Hepatocyte (in vitro differentiated cells): Measurements from ENCODE around the gene VKORC1L1.

Experiments
- EZH2 ChIP-seq: fragments of 200-600 bp; sonication (generic); IDR thresholded peaks from 2 replicates; pipeline ENCODE4 v1.6.1; 2016; ENCODE audit warnings: antibody characterized with exemption, mild to moderate bottlenecking, borderline replicate concordance
- EZH2phosphoT487 ChIP-seq: fragments of 200-600 bp; sonication (generic); IDR thresholded peaks from one replicate; pipeline ENCODE4 v1.6.1; 2018; ENCODE audit warnings: antibody characterized with exemption, mild to moderate bottlenecking, low read depth, moderate library complexity; ENCODE audit not compliant: unreplicated experiment, severe bottlenecking
- TF ChIP-seq, protein P1 (sequence below): fragments of 200-600 bp; sonication (generic); IDR thresholded peaks from 2 replicates; pipeline ENCODE4 v1.5.1; 2016; ENCODE audit warnings: antibody characterized with exemption, mild to moderate bottlenecking; ENCODE audit not compliant: poor library complexity

DNA sequence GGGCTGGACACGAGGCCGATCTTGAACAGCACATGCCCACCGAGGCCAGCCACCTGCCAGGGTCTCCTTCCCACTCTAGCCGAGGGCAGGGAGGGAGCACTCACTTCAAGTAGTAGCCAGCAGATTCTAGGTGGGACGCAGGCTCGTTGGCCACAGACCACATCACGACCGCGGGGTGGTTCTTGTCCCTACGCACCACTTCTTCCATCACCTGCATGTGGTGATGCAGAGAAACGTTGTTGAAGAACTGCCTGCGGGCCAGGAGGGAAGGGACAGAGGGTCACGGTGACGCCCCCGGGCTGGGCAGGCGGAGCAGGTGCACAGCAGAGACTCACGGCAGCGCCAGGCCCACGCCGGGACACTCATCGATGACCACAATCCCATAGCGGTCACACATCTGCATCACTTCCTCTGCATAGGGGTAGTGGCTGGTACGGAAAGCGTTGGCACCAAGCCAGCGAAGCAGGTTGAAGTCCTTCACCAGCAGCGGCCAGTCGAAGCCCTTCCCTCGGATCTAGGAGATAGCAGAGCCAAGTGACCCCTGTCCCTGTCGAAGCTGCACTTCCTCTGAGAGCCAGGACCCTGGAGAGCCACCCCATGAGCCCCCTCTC, 101.4 kb downstream of the VKORC1L1 start:
- TF ChIP-seq, protein P1, sequence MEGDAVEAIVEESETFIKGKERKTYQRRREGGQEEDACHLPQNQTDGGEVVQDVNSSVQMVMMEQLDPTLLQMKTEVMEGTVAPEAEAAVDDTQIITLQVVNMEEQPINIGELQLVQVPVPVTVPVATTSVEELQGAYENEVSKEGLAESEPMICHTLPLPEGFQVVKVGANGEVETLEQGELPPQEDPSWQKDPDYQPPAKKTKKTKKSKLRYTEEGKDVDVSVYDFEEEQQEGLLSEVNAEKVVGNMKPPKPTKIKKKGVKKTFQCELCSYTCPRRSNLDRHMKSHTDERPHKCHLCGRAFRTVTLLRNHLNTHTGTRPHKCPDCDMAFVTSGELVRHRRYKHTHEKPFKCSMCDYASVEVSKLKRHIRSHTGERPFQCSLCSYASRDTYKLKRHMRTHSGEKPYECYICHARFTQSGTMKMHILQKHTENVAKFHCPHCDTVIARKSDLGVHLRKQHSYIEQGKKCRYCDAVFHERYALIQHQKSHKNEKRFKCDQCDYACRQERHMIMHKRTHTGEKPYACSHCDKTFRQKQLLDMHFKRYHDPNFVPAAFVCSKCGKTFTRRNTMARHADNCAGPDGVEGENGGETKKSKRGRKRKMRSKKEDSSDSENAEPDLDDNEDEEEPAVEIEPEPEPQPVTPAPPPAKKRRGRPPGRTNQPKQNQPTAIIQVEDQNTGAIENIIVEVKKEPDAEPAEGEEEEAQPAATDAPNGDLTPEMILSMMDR: no peak
- TF ChIP-seq EZH2phosphoT487: no peak
- TF ChIP-seq EZH2: no peak
